ENCODE results near the gene SOCS7.
"Not testable (repeated sequence)": the region's sequence is repeated elsewhere in the genome, so short reads cannot be mapped to it uniquely, and the experiment has no call there.

The SOCS7 gene

GRCh38 chr17:38436386-38436785, 84.7 kb downstream of the SOCS7 start:
- TF ChIP-seq CTCF (conservative IDR thresholded peaks at IDR 0.05; ENCODE audit: control insufficient read depth, insufficient read depth, low read depth, low read length) = no peak

GRCh38 chr17:38437313-38437712, 85.7 kb downstream of the SOCS7 start:
- not testable (repeated sequence) for H3K4me3 ChIP-seq (ENCODE audit: control insufficient read depth, low read depth, low read length); DNase-seq (ENCODE audit: low read depth)

More at GRCh38 chr17:38436386-38436785, 84.7 kb downstream of the SOCS7 start:
- no peak for DNase-seq (ENCODE audit: low read depth)
- H3K4me3 ChIP-seq (ENCODE audit: control insufficient read depth, low read depth, low read length) = no peak overlapping the region

- DNase-seq (ENCODE audit: low read depth) = no peak
Measured at GRCh38 chr17:38439436-38439835, 87.8 kb downstream of the SOCS7 start.

GRCh38 chr17:38440614-38441397, 89.2 kb downstream of the SOCS7 start:
- H3K4me3 ChIP-seq (ENCODE audit: control insufficient read depth, low read depth, low read length) = no peak overlapping the region
- DNase-seq (ENCODE audit: low read depth) = no peak
- TF ChIP-seq CTCF (conservative IDR thresholded peaks at IDR 0.05; ENCODE audit: control insufficient read depth, insufficient read depth, low read depth, low read length) = no peak

More at GRCh38 chr17:38439436-38439835, 87.8 kb downstream of the SOCS7 start:
- H3K4me3 ChIP-seq (ENCODE audit: control insufficient read depth, low read depth, low read length) = no peak overlapping the region
- no peak for TF ChIP-seq CTCF (conservative IDR thresholded peaks at IDR 0.05; ENCODE audit: control insufficient read depth, insufficient read depth, low read depth, low read length)

GRCh38 chr17:38441429-38442061, 89.9 kb downstream of the SOCS7 start:
- no peak for TF ChIP-seq CTCF (conservative IDR thresholded peaks at IDR 0.05; ENCODE audit: control insufficient read depth, insufficient read depth, low read depth, low read length)
- H3K4me3 ChIP-seq (ENCODE audit: control insufficient read depth, low read depth, low read length) = no peak overlapping the region
- no peak for DNase-seq (ENCODE audit: low read depth)

GRCh38 chr17:38442548-38442947, 90.9 kb downstream of the SOCS7 start:
- peak; percentile 44 for DNase-seq (ENCODE audit: low read depth)
- H3K4me3 ChIP-seq (ENCODE audit: control insufficient read depth, low read depth, low read length) = no peak overlapping the region
- TF ChIP-seq CTCF (conservative IDR thresholded peaks at IDR 0.05; ENCODE audit: control insufficient read depth, insufficient read depth, low read depth, low read length) = no peak

- no peak for DNase-seq (ENCODE audit: low read depth)
- TF ChIP-seq CTCF (conservative IDR thresholded peaks at IDR 0.05; ENCODE audit: control insufficient read depth, insufficient read depth, low read depth, low read length) = no peak
- H3K4me3 ChIP-seq (ENCODE audit: control insufficient read depth, low read depth, low read length) = no peak overlapping the region
Measured at GRCh38 chr17:38443356-38444031, 91.8 kb downstream of the SOCS7 start.

Data from fibroblast of mammary gland (primary cell).